Caco-2 (cell line): ENCODE results near the gene DAB2IP. TPM values are rescaled to one million over a fixed set of nuclear protein-coding genes. Genes with fewer than 3 reads are reported as not detected.

ENCODE experiments used
- BruUV-seq: library from RNA; stranded (reverse); fragments of 400-500 nt; replicated peaks from 2 replicates; lab custom pipeline; 2021; lab: Mats Ljungman, UMichigan
- CTCF ChIA-PET: fragments of 300-600 bp; sonication (Branson Sonifier 250); formaldehyde crosslinking; loops from one replicate; lab custom pipeline; 2022; ENCODE audit warnings: antibody characterized with exemption; lab: Charles Lee
- POLR2A ChIA-PET: fragments of 300-600 bp; sonication (Branson Sonifier 250); formaldehyde crosslinking; loops from one replicate; lab custom pipeline; 2022; ENCODE audit warnings: antibody characterized with exemption; lab: Charles Lee
- DNase-seq, 2 experiments: peaks; one replicate each; pipeline versions ENCODE4 v3.0.0 to v3.0.0-alpha.2; 2020 to 2022
- H3K27me3 ChIP-seq: replicated peaks from 2 replicates; pipeline ENCODE4 v1.6.0; 2011; ENCODE audit warnings: low read length; ENCODE audit not compliant: control insufficient read depth, insufficient read depth
- H3K36me3 ChIP-seq: 2 replicates; pipeline ENCODE4 v1.5.1; 2011; ENCODE audit warnings: low read length; ENCODE audit not compliant: control insufficient read depth, insufficient read depth
- H3K4me1 ChIP-seq: fragments of 250-450 bp; sonication (Bioruptor Pico); 2 replicates; pipeline ENCODE4 v1.5.1; 2020; ENCODE audit warnings: mild to moderate bottlenecking
- H3K4me3 ChIP-seq: 2 replicates; pipeline ENCODE4 v1.5.1; 2011; ENCODE audit warnings: low read depth, mild to moderate bottlenecking, control low read depth, low read length
- H3K9me3 ChIP-seq: fragments of 250-450 bp; sonication (Bioruptor Pico); 2 replicates; pipeline ENCODE4 v1.5.1; 2020; ENCODE audit warnings: mild to moderate bottlenecking, moderate library complexity
- H3K27ac Mint-ChIP-seq: one replicate; pipeline ENCODE4 v1.8.0; 2022; ENCODE audit warnings: mixed read lengths; ENCODE audit not compliant: unreplicated experiment
- H3K27me3 Mint-ChIP-seq: one replicate; pipeline ENCODE4 v1.8.0; 2022; ENCODE audit warnings: mixed read lengths; ENCODE audit not compliant: insufficient read depth, unreplicated experiment
- H3K36me3 Mint-ChIP-seq: one replicate; pipeline ENCODE4 v1.8.0; 2022; ENCODE audit warnings: mild to moderate bottlenecking, mixed read lengths; ENCODE audit not compliant: insufficient read depth, unreplicated experiment
- H3K4me1 Mint-ChIP-seq: one replicate; pipeline ENCODE4 v1.8.0; 2022; ENCODE audit warnings: low read depth, mixed read lengths; ENCODE audit not compliant: unreplicated experiment
- H3K4me3 Mint-ChIP-seq: one replicate; pipeline ENCODE4 v1.8.0; 2022; ENCODE audit warnings: mild to moderate bottlenecking, moderate library complexity, mixed read lengths; ENCODE audit not compliant: unreplicated experiment
- H3K9me3 Mint-ChIP-seq: one replicate; pipeline ENCODE4 v1.8.0; 2022; ENCODE audit warnings: mixed read lengths; ENCODE audit not compliant: unreplicated experiment
- CTCF ChIP-seq, 2 experiments: fragments of 200-600 bp in 1 of 2; IDR thresholded peaks; 1 replicate in 1 of 2; 2 replicates in 1 of 2; pipeline versions ENCODE4 v1.5.1 to v1.8.0; 2011 to 2022; ENCODE audit warnings: antibody characterized with exemption in 1 of 2, control low read depth in 1 of 2, inconsistent platforms in 1 of 2, low read depth in 1 of 2, low read length in 1 of 2, mild to moderate bottlenecking in 1 of 2, moderate library complexity in 1 of 2; ENCODE audit not compliant: insufficient read depth in 1 of 2, severe bottlenecking in 1 of 2, unreplicated experiment in 1 of 2
- intact Hi-C: fragments of 100-400 bp; cut with micrococcal nuclease; formaldehyde crosslinking; loops from one replicate; pipeline ENCODE4 v1.10.0; 2022; ENCODE audit not compliant: unreplicated experiment
- total RNA-seq: library from RNA; stranded (reverse); gene quantifications from 2 replicates; pipeline ENCODE4 v1.2.3, GENCODE V29; 2022

Gene DAB2IP
- total RNA-seq, 1 experiment from 2014 or later: 26.0 TPM

GRCh38 chr9:121714075-121714705 is 62.8 kb downstream of the DAB2IP start:
- H3K4me1 ChIP-seq: no peaks in the 10 kb centered on the region
- CTCF ChIA-PET: interaction anchor here (0.6 to 0.7 kb wide), 2 partner anchors 9 to 144 kb away, joined by 3 read pairs; no protein-coding TSS in a partner anchor
- H3K9me3 ChIP-seq: no peaks in the 10 kb centered on the region
- Mint-ChIP-seq H3K4me1 (no peaks in the 10 kb centered on the region), H3K36me3 (peaks cover 6% of the 10 kb centered on the region), H3K9me3 (no peaks in the 10 kb centered on the region), H3K27me3 (no peaks in the 10 kb centered on the region), H3K4me3 (no peak overlapping the region), H3K27ac (no peak overlapping the region)
- H3K36me3 ChIP-seq: no peaks in the 10 kb centered on the region
- no TSS peak for BruUV-seq
- DNase-seq: no peak
- POLR2A ChIA-PET: no interaction called here
- no peaks in the 10 kb centered on the region for H3K27me3 ChIP-seq
- intact Hi-C loops: no loop called here
- no peak for TF ChIP-seq CTCF (IDR thresholded peaks at IDR 0.05; ENCODE audit: insufficient read depth in 1 of 2, low read depth in 1 of 2, low read length in 1 of 2, severe bottlenecking in 1 of 2, unreplicated experiment in 1 of 2)
- no peak overlapping the region for H3K4me3 ChIP-seq

GRCh38 chr9:121714873-121715272 is 63.4 kb downstream of the DAB2IP start:
- H3K4me3 ChIP-seq: no peak overlapping the region
- H3K27me3 ChIP-seq: no peaks in the 10 kb centered on the region
- no TSS peak for BruUV-seq
- H3K4me1 Mint-ChIP-seq: no peaks in the 10 kb centered on the region
- no peak overlapping the region for H3K4me3 Mint-ChIP-seq
- no peak for TF ChIP-seq CTCF (IDR thresholded peaks at IDR 0.05; ENCODE audit: insufficient read depth in 1 of 2, low read depth in 1 of 2, low read length in 1 of 2, severe bottlenecking in 1 of 2, unreplicated experiment in 1 of 2)
- ChIA-PET POLR2A (no interaction called here), CTCF (interaction anchor here (0.7 kb wide), 1 partner anchor 10 kb away, joined by 3 read pairs; no protein-coding TSS in a partner anchor)
- H3K4me1 ChIP-seq: no peaks in the 10 kb centered on the region
- no peaks in the 10 kb centered on the region for H3K9me3 ChIP-seq
- no peaks in the 10 kb centered on the region for H3K27me3 Mint-ChIP-seq
- intact Hi-C loops: no loop called here
- H3K36me3 ChIP-seq: no peaks in the 10 kb centered on the region
- DNase-seq: no peak
- peaks cover 6% of the 10 kb centered on the region for H3K36me3 Mint-ChIP-seq
- H3K9me3 Mint-ChIP-seq: no peaks in the 10 kb centered on the region
- H3K27ac Mint-ChIP-seq: no peak overlapping the region

GRCh38 chr9:121717141-121717991 is 65.9 kb downstream of the DAB2IP start:
- TF ChIP-seq CTCF (IDR thresholded peaks at IDR 0.05; ENCODE audit: insufficient read depth in 1 of 2, low read depth in 1 of 2, low read length in 1 of 2, severe bottlenecking in 1 of 2, unreplicated experiment in 1 of 2): no peak
- no peaks in the 10 kb centered on the region for H3K27me3 Mint-ChIP-seq
- H3K36me3 ChIP-seq: no peaks in the 10 kb centered on the region
- ChIA-PET POLR2A (no interaction called here), CTCF (no interaction called here)
- intact Hi-C loops: no loop called here
- no peak for DNase-seq
- H3K27me3 ChIP-seq: no peaks in the 10 kb centered on the region
- no peak overlapping the region for H3K4me3 ChIP-seq
- H3K36me3 Mint-ChIP-seq: peaks cover 6% of the 10 kb centered on the region
- BruUV-seq: no TSS peak
- no peak overlapping the region for H3K4me3 Mint-ChIP-seq
- no peaks in the 10 kb centered on the region for H3K4me1 ChIP-seq
- H3K9me3 Mint-ChIP-seq: no peaks in the 10 kb centered on the region
- no peak overlapping the region for H3K27ac Mint-ChIP-seq
- H3K4me1 Mint-ChIP-seq: no peaks in the 10 kb centered on the region
- no peaks in the 10 kb centered on the region for H3K9me3 ChIP-seq
